OCI-LY7 (cell line): Measurements from ENCODE around the gene MYO18B.

Experiments
- EZH2phosphoT487 ChIP-seq: fragments of 200-600 bp; sonication (generic); IDR thresholded peaks from 2 replicates; pipeline ENCODE4 v1.6.1; 2018; ENCODE audit warnings: low read depth, borderline replicate concordance, mild to moderate bottlenecking, mixed run types, antibody characterized with exemption, low read length, moderate library complexity, mixed read lengths
- TF ChIP-seq, protein P1 (sequence below): fragments of 200-600 bp; sonication (generic); conservative IDR thresholded peaks from 2 replicates; pipeline ENCODE4 v1.5.1; 2014; ENCODE audit warnings: mild to moderate bottlenecking, antibody characterized with exemption, low read length, moderate library complexity, mixed read lengths

DNA sequence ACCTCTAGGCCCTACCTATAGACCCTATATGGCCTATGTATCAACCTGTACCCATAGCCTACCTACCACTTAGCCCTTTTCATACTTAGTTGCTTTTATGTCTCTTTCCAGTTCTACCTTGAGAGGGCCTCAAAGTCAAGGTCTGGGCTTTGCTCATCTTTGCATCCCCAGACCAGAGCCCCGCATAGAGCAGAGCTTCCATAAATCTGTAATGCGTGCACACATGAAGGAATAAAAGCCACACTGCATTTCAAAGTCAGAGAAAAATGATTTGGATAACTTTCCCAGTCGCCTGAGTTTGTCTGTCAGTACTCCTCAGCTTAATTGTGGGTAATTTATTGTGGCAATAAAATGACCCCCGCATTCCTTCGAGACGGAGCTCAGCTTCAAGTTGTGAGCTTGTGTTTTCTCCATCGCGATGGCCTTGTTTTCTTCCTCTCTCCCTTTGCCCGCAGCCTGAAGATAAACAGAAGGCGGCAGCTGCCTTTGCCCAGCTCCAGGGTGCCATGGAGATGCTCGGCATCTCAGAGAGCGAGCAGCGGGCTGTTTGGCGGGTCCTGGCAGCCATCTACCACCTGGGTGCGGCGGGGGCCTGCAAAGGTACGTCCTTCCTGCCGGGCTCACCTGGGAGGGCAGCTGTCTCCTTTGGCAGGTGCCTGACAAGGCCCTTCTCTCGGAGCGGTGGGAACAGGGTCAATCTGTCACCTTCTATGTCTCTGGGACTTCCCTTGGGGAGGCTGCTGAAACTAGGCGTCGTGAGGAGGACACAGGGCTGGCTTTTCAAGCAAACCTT lies 55.7 kb downstream of the MYO18B start:
- TF ChIP-seq, protein P1, sequence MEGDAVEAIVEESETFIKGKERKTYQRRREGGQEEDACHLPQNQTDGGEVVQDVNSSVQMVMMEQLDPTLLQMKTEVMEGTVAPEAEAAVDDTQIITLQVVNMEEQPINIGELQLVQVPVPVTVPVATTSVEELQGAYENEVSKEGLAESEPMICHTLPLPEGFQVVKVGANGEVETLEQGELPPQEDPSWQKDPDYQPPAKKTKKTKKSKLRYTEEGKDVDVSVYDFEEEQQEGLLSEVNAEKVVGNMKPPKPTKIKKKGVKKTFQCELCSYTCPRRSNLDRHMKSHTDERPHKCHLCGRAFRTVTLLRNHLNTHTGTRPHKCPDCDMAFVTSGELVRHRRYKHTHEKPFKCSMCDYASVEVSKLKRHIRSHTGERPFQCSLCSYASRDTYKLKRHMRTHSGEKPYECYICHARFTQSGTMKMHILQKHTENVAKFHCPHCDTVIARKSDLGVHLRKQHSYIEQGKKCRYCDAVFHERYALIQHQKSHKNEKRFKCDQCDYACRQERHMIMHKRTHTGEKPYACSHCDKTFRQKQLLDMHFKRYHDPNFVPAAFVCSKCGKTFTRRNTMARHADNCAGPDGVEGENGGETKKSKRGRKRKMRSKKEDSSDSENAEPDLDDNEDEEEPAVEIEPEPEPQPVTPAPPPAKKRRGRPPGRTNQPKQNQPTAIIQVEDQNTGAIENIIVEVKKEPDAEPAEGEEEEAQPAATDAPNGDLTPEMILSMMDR: no peak
- no peak for TF ChIP-seq EZH2phosphoT487
